Stimulated activated CD8-positive, alpha-beta memory T cell treated with anti-CD3 and anti-CD28 coated beads, Interleukin-12 subunit alpha, Interleukin-12 subunit beta, amount 100 ng/mL, for 1 hour (primary cell): ENCODE data around the gene ZNF451.

Source experiments
- DNase-seq: peaks from one replicate; pipeline ENCODE4 v3.0.0-alpha.2; 2020; ENCODE audit warnings: low read depth

ZNF451 gene

DNA sequence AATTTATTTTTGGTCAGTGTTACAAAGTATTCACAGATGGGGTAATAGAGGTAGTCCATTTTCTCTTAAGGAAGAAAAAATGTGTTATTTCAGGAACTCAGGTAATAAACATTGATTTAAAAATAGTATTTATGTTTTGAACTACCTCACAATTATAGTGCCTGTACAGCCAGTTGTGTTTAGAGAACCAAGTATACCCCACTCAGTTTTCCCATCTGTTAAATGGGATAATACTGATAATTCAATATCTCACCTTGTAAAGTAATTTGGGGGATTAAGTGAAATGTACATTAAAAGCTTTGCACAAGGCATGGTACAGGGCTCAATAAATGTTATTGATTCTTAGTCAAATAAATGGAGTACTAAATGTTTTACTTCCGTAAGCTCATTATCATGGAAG is 4.7 kb downstream of the ZNF451 start:
- DNase-seq = no peak

GRCh38 chr6:57097596-57097995 is 7.6 kb downstream of the ZNF451 start:
- no peak for DNase-seq

- DNase-seq = no peak
Measured at GRCh38 chr6:57102976-57103375, 13.0 kb downstream of the ZNF451 start.

DNA sequence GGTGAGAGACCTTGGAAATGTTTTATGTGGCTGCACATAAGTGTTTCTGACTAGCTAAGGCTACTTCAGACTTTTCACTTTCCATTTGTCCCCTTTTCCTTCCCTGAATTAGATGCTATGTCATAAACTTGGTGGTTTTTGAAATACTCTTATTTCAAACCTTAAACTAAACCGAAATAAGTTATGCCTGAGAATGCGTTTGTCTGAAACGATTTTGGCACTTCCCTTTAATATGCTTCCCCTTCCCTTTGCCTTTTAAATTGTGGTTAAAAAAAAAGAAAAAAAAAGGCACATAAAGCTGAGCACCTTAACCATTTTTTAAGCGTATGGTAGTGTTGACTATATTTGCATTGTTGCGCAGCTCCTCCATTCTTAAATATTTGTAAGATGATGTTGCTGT is 14.3 kb downstream of the ZNF451 start:
- DNase-seq = no peak

GRCh38 chr6:57106990-57107389 is 17.0 kb downstream of the ZNF451 start:
- no peak for DNase-seq

- DNase-seq = no peak
Measured at GRCh38 chr6:57108691-57109090, 18.7 kb downstream of the ZNF451 start.

GRCh38 chr6:57109880-57110279 is 19.9 kb downstream of the ZNF451 start:
- no peak for DNase-seq

DNA sequence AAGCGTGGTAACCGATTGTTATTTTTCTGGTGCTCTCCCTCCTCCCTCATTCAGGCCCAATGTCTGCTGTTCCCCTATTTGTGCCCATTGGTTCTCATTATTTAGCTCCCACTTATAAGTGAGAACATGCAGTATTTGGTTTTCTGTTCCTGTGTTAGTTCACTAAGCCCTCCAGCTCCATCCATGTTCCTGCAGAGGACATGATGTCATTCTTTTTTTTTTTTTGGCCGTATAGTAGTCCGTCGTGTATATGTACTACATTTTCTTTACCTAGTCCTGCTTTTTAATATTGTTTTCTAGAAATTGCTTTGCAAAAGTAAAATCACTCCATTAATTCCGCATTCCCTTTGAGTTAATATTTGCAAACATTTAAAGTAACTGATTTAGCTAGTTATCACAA is 23.1 kb downstream of the ZNF451 start:
- DNase-seq = no peak

- DNase-seq = no peak
Measured at GRCh38 chr6:57116776-57117175, 26.8 kb downstream of the ZNF451 start.

DNA sequence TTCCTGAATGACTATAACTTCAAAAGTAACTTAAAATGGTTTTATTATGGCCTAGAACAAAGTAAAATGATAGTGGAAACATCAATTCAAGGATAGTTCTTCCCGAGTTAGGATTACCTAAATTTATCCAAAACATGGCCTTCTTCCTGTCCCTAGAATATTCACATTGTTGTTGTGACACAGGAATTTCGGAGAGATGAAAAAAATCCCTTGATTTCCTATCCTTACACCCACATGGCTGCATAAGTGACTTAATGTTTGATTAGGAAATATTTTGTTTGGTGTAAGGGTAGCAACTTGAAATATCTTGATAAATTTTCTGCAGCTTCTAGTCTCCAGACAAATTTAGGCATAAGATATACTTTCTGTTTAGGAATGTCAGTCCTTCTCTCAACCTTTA is 27.8 kb downstream of the ZNF451 start:
- no peak for DNase-seq

DNA sequence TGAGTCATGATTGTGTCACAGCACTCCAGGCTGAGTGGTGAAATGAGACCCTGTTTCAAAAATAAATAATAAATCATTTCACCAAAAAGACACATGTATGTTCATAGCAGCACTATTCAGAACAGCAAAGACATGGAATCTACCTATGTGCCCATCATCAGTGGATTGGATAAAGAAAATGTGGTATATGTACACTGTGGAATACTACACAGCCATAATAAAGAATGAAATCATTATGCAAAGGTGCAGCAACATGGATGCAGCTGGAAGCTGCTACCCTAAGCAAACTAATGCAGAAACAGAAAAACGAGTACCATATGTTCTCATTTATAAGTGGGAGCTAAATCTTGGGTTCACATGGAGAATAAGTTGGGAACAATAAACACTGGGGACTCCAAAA is 33.1 kb downstream of the ZNF451 start:
- DNase-seq = no peak

DNA sequence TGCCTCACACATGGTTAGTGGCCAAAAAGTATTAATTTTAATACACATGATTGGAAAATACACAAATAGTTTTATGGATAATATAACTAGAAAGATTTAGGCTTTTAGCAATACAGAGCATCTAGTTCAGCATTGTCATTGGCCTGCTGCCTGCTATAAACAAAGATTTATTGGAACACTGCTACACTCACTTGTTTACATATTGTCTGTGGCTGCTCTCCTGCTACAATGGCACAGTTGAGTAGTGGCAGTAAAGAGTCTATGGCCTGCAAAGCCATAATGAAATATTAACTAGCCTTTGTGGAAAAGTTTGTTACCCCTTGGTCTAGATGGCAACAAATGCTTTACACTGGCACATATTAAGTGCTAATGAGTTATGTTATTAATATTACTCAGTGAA is 37.8 kb downstream of the ZNF451 start:
- no peak for DNase-seq

DNA sequence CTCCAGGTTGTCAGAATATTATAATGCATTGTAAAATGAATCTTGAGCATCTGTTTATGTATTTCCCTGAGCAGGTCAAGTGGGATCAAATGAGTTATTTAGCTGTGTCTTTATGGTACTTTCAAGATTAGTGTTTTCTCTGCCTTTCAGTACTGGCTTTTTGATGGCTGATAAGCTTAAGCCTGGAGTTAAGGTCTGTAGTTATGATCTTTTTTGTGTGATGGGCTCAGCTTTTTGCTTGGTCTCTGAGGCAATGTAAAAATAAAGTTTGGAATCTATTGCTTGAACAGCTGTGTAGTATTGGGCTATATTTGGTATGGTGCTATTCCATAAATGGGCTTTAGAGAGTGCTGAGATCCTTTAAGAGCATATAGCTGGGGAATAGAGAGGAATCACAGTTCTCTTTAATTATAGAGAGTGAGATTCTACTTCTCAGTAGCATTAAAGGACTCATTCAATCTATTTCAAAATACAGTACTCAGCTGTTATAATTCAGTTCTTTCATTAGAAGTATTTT is 40.7 kb downstream of the ZNF451 start:
- DNase-seq = no peak

- DNase-seq = no peak
Measured at GRCh38 chr6:57134954-57135353, 45.0 kb downstream of the ZNF451 start.

DNA sequence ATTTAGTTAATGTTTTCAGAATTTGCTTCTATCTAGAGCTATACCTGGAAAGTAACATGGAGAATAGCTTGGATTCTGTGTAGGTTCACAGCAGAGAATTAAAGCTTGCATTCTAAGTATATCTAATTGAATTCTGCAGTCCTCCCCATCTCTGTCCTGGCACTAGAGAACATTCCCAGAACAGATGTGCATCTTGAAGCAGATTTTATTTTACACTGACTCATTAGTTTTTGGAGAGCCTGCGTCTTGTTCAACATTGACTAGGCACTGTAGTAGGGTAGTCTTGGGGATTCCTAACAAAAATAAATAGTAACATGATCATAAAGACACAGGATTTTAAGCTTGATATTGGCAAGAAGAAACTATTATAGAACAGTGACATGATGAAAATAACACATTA is 45.9 kb downstream of the ZNF451 start:
- DNase-seq = no peak

- DNase-seq = no peak
Measured at GRCh38 chr6:57137350-57137749, 47.4 kb downstream of the ZNF451 start.

GRCh38 chr6:57138026-57138425 is 48.0 kb downstream of the ZNF451 start:
- DNase-seq = no peak

- no peak for DNase-seq
Measured at GRCh38 chr6:57141451-57142177, 51.6 kb downstream of the ZNF451 start.

- no peak for DNase-seq
Measured at GRCh38 chr6:57142178-57142525, 52.2 kb downstream of the ZNF451 start.

DNA sequence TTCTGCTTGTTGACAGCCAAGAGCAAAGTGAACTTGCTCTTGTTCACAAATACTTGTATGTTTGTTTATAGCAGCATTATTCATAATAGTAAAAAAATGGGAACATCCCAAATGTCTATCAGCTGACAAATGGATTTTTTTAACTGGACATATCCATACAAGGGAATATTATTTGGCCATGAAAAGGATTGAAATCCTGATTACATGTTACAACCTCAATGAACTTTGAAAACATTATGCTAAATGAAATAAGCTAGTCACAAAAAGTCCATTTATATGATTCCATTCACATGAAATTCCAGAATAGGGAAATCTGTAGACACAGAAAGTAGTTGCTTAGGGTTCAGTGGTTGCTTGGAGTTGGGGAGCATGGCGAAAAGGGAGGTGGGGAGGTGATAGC is 53.7 kb downstream of the ZNF451 start:
- DNase-seq = no peak

DNA sequence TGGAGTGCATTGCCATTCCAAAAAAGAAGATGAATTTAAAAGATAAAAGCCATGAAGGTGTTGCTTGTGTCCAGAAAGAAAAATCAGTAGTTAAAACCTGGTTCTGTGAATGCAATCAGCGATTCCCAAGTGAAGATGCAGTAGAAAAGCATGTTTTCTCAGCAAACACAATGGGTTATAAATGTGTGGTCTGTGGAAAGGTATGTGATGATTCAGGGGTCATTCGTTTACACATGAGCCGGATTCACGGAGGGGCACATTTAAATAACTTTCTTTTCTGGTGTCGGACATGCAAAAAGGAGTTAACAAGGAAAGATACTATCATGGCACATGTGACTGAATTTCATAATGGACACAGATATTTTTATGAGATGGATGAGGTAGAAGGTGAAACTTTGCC is 57.4 kb downstream of the ZNF451 start:
- DNase-seq = no peak

GRCh38 chr6:57147955-57148858 is 58.2 kb downstream of the ZNF451 start:
- DNase-seq = no peak

DNA sequence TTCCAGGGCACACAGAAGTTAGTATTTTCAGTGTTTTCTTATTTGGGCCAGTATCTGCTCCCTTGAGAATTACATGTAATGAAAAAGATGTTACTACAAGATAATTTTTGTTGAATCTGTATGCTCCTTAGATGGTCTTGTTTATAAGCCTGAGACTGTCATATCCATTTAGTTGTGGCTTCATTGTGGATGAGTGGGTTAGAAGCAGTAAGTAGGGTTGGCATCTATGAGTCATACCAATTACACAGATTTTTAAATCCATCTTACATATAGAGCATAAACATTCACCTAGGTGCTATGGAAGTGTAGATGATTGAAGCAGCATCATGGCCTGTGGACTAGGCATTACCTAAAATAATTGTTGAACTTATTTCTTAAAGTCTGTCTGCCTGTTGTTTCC is 68.7 kb downstream of the ZNF451 start:
- DNase-seq = no peak
